Tibial nerve (tissue), 4 donors: Measurements from ENCODE around the gene PPFIBP2. TPM values are rescaled to one million over a fixed set of nuclear protein-coding genes. Genes with fewer than 3 reads are reported as not detected.

Source experiments
- DNase-seq, 2 donors: peaks; one replicate each; pipeline ENCODE4 v3.0.0-alpha.2; 2019; ENCODE audit warnings: low spot score in 2 of 2
- H3K27ac ChIP-seq, 4 donors: fragments of 200-600 bp; sonication (generic) in 3 of 4; one replicate each; pipeline ENCODE4 v1.5.1; 2017 to 2019; ENCODE audit warnings: mild to moderate bottlenecking in 1 of 4
- H3K27me3 ChIP-seq, 2 donors: fragments of 200-600 bp; sonication (generic) in 1 of 2; one replicate each; pipeline versions ENCODE4 v1.5.1 to v1.6.0; 2017 to 2019
- H3K36me3 ChIP-seq, 3 donors: fragments of 200-600 bp; sonication (generic); one replicate each; pipeline ENCODE4 v1.5.1; 2018 to 2019
- H3K4me1 ChIP-seq, 4 donors: fragments of 200-600 bp; sonication (generic) in 3 of 4; one replicate each; pipeline ENCODE4 v1.5.1; 2017 to 2019
- H3K4me3 ChIP-seq, 4 donors: fragments of 200-600 bp; sonication (generic) in 3 of 4; one replicate each; pipeline ENCODE4 v1.5.1; 2017 to 2019; ENCODE audit warnings: mild to moderate bottlenecking in 1 of 4, moderate library complexity in 1 of 4
- H3K9me3 ChIP-seq, 4 donors: fragments of 200-600 bp; sonication (generic) in 3 of 4; one replicate each; pipeline ENCODE4 v1.5.1; 2017 to 2019
- EP300 ChIP-seq, 2 donors: sonication (generic); formaldehyde crosslinking; IDR thresholded peaks; one replicate each; pipeline ENCODE4 v1.6.1; 2017; ENCODE audit warnings: antibody characterized with exemption in 2 of 2, mild to moderate bottlenecking in 1 of 2
- POLR2A ChIP-seq, 2 donors: fragments of 450-650 bp; IDR thresholded peaks; one replicate each; pipeline ENCODE4 v1.6.1; 2017; ENCODE audit warnings: antibody characterized with exemption in 2 of 2, mild to moderate bottlenecking in 2 of 2, moderate library complexity in 2 of 2
- WGBS, 2 donors: methylation state at CpG; one replicate each; pipeline ENCODE4 v1.1.5; 2018; 5-methylcytosine and 5-hydroxymethylcytosine counted together
- total RNA-seq, 4 donors: library from RNA; depleted of rRNA; stranded (reverse); fragments of >200 nt; gene quantifications; one replicate each; pipeline ENCODE4 v1.1.0, GENCODE V29; 2016
- TF ChIP-seq, protein P1 (sequence below), 5 experiments: fragments of 200-600 bp in 3 of 5; fragments of 450-650 bp in 2 of 5; sonication (generic) in 3 of 5; IDR thresholded peaks; one replicate each; pipeline ENCODE4 v1.5.1; 2016 to 2019; ENCODE audit warnings: antibody characterized with exemption in 5 of 5, mild to moderate bottlenecking in 3 of 5, moderate library complexity in 2 of 5

The PPFIBP2 gene
- total RNA-seq, 4 donors from 2014 or later = 19.8 to 110 (median 29.2) TPM

DNA sequence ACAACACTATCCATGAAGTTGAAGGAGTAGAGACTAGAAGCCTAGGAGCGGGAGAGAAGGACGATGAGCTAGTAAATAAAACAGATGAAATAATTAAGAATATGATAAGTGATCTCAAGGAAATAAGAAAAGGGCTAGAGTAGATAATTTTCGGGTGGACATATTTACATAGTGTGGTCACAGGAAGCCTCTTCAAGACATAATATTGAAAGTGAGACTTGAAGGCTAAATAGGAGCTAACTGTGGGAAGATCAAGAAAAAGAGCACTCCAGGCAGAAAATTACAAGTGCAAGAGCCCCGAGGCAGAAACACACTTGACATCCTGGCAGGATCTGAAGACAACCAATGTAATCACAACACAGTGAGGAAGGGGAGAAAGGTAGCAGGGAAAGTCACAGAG is 11.9 kb upstream of the PPFIBP2 start:
- H3K36me3 ChIP-seq = peaks cover 0 to 27% (median 0%) of the 10 kb centered on the region in 3 donors
- H3K4me3 ChIP-seq = no peak overlapping the region
- H3K27ac ChIP-seq = no peak overlapping the region
- no peaks in the 10 kb centered on the region for H3K9me3 ChIP-seq
- H3K4me1 ChIP-seq = peaks cover 0 to 9% (median 0%) of the 10 kb centered on the region in 4 donors
- 82 to 93% methylated on average over 4 of the region's 4 CpGs for WGBS, 2 donors
- TF ChIP-seq POLR2A (IDR thresholded peaks at IDR 0.05) (no peak), EP300 (IDR thresholded peaks at IDR 0.05) (no peak)
- TF ChIP-seq, protein P1, sequence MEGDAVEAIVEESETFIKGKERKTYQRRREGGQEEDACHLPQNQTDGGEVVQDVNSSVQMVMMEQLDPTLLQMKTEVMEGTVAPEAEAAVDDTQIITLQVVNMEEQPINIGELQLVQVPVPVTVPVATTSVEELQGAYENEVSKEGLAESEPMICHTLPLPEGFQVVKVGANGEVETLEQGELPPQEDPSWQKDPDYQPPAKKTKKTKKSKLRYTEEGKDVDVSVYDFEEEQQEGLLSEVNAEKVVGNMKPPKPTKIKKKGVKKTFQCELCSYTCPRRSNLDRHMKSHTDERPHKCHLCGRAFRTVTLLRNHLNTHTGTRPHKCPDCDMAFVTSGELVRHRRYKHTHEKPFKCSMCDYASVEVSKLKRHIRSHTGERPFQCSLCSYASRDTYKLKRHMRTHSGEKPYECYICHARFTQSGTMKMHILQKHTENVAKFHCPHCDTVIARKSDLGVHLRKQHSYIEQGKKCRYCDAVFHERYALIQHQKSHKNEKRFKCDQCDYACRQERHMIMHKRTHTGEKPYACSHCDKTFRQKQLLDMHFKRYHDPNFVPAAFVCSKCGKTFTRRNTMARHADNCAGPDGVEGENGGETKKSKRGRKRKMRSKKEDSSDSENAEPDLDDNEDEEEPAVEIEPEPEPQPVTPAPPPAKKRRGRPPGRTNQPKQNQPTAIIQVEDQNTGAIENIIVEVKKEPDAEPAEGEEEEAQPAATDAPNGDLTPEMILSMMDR (IDR thresholded peaks at IDR 0.05) = no peak
- DNase-seq = no peak
- no peaks in the 10 kb centered on the region for H3K27me3 ChIP-seq

DNA sequence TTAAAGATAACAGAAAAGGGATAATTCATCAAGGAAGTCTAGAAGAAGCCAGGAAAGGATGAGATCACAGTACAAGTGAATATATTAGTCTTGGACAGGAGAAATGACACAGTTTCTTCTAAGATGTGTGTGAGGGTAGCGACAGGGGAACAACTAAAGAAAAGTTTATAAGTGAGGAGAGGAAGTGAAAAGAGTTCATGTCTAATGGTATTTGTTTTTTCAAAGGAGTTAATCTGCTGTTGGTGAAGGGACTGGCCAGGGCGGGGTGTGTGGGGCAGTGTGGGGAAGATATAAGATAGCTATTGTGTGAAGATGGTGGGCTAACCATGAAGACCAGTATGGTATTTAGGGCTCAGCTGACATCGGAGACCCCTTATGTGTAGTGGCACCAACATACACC is 7.6 kb upstream of the PPFIBP2 start:
- H3K27ac ChIP-seq = no peak overlapping the region
- H3K36me3 ChIP-seq = peaks cover 0 to 25% (median 0%) of the 10 kb centered on the region in 3 donors
- H3K4me3 ChIP-seq = no peak overlapping the region
- no peak for DNase-seq
- H3K9me3 ChIP-seq = no peaks in the 10 kb centered on the region
- no peaks in the 10 kb centered on the region for H3K27me3 ChIP-seq
- WGBS, 2 donors = 86 to 93% methylated on average over 3 of the region's 3 CpGs
- TF ChIP-seq POLR2A (IDR thresholded peaks at IDR 0.05) (no peak), EP300 (IDR thresholded peaks at IDR 0.05) (no peak)
- TF ChIP-seq, protein P1 (IDR thresholded peaks at IDR 0.05) = no peak
- peaks cover 0 to 5% (median 4%) of the 10 kb centered on the region in 4 donors for H3K4me1 ChIP-seq

DNA sequence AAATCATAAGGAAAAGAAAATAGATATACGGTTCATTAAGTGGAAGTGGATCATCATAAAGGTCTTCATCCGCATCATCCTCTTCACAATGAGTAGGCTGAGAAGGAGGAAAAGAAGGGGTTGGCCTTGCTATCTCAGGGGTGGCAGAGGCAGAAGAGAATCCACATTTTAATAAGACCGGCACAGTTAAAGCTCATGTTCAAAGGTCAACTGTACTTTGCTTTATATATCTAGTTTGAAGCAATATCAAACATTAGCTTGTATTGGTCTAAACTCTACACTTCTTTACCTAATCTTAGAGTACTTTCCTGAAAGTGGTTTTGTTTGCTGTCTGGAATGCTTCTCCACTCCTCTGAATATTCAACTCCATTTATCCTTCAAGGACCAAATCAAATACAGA is 5.7 kb upstream of the PPFIBP2 start:
- 85 to 93% methylated on average over 3 of the region's 3 CpGs for WGBS, 2 donors
- Histone ChIP-seq H3K27ac (no peak overlapping the region), H3K9me3 (no peaks in the 10 kb centered on the region), H3K4me3 (no peak overlapping the region), H3K27me3 (no peaks in the 10 kb centered on the region), H3K4me1 (peaks cover 0 to 23% (median 20%) of the 10 kb centered on the region in 4 donors), H3K36me3 (peaks cover 0 to 20% (median 0%) of the 10 kb centered on the region in 3 donors)
- no peak for DNase-seq
- TF ChIP-seq POLR2A (IDR thresholded peaks at IDR 0.05) (no peak), EP300 (IDR thresholded peaks at IDR 0.05) (no peak)
- TF ChIP-seq, protein P1 (IDR thresholded peaks at IDR 0.05) = no peak

DNA sequence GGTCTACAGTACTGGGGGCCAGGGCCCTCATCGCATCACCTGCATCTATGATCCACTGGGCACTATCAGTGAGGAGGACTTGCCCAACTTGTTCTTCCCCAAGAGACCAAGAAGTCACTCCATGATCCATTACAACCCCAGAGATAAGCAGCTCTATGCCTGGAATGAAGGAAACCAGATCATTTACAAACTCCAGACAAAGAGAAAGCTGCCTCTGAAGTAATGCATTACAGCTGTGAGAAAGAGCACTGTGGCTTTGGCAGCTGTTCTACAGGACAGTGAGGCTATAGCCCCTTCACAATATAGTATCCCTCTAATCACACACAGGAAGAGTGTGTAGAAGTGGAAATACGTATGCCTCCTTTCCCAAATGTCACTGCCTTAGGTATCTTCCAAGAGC is 3.8 kb upstream of the PPFIBP2 start:
- no peak overlapping the region for H3K4me3 ChIP-seq
- no peak for DNase-seq
- TF ChIP-seq POLR2A (IDR thresholded peaks at IDR 0.05) = no peak
- TF ChIP-seq, protein P1 (IDR thresholded peaks at IDR 0.05) = no peak
- no peak for TF ChIP-seq EP300 (IDR thresholded peaks at IDR 0.05)
- peaks cover 0 to 33% (median 24%) of the 10 kb centered on the region in 4 donors for H3K4me1 ChIP-seq
- no peak overlapping the region for H3K27ac ChIP-seq
- peaks cover 0 to 6% (median 0%) of the 10 kb centered on the region in 3 donors for H3K36me3 ChIP-seq
- H3K27me3 ChIP-seq = no peaks in the 10 kb centered on the region
- H3K9me3 ChIP-seq = no peaks in the 10 kb centered on the region
- WGBS, 2 donors = 88 to 98% methylated on average over 2 of the region's 2 CpGs

DNA sequence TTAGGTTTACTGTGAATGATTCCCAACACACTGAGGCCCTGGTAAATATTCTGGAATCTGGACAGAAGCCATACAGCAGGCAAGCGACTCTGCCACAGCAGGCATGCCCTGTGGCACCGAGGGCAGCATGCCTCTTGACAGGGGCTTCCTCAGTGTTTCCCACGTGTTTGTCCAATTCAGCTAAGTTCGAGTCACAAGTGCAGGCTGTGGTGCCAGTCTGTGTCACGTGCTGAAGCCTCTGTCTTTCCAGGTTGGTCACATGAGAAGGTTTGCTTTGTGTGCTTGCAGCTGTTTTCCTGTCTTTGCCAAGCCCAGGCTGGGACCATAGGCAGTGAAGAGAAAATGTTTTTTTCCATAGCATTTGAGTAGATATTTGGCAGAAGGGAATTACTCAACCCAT is 2.4 kb upstream of the PPFIBP2 start:
- WGBS, 2 donors = 32 to 33% methylated on average over 5 of the region's 5 CpGs
- H3K36me3 ChIP-seq = no peaks in the 10 kb centered on the region
- DNase-seq = peak; percentile 30 to 66
- peak overlapping the region; percentile 89 to 96 (median 95) for H3K27ac ChIP-seq
- H3K4me1 ChIP-seq = peaks cover 0 to 34% (median 25%) of the 10 kb centered on the region in 4 donors
- H3K4me3 ChIP-seq = no peak overlapping the region
- no peaks in the 10 kb centered on the region for H3K27me3 ChIP-seq
- H3K9me3 ChIP-seq = no peaks in the 10 kb centered on the region
- TF ChIP-seq, protein P1 (IDR thresholded peaks at IDR 0.05) = no peak
- TF ChIP-seq POLR2A (IDR thresholded peaks at IDR 0.05) = no peak
- TF ChIP-seq EP300 (IDR thresholded peaks at IDR 0.05) = peak; percentile 84 to 86
